Neutrophil (primary cell): Measurements from ENCODE around the gene MAPK8IP3.

Experiments
- H3K27ac ChIP-seq: fragments of 200-600 bp; sonication (generic); 2 replicates; pipeline ENCODE4 v1.5.1; 2016; ENCODE audit warnings: mild to moderate bottlenecking, moderate library complexity
- H3K27me3 ChIP-seq: fragments of 200-600 bp; sonication (generic); 2 replicates; pipeline ENCODE4 v1.6.0; 2016; ENCODE audit warnings: mild to moderate bottlenecking
- H3K36me3 ChIP-seq: fragments of 200-600 bp; sonication (generic); 2 replicates; pipeline ENCODE4 v1.5.1; 2017
- H3K4me1 ChIP-seq, 2 experiments: fragments of 200-600 bp in 1 of 2; sonication (generic) in 1 of 2; 1 replicate in 1 of 2; 2 replicates in 1 of 2; pipeline versions ENCODE4 v1.5.1 to v1.6.1; 2013 to 2016; ENCODE audit warnings: low read depth in 1 of 2, low read length in 1 of 2, mild to moderate bottlenecking in 1 of 2, moderate library complexity in 1 of 2; ENCODE audit not compliant: control insufficient read depth in 1 of 2, insufficient read depth in 1 of 2
- H3K4me3 ChIP-seq, 2 experiments: fragments of 200-600 bp in 1 of 2; sonication (generic) in 1 of 2; 1 replicate in 1 of 2; 2 replicates in 1 of 2; pipeline ENCODE4 v1.5.1; 2013 to 2016; ENCODE audit warnings: low read depth in 1 of 2, low read length in 1 of 2, mild to moderate bottlenecking in 1 of 2, moderate library complexity in 1 of 2
- H3K9me3 ChIP-seq: fragments of 200-600 bp; sonication (generic); 2 replicates; pipeline ENCODE4 v1.5.1; 2016
- TF ChIP-seq, protein P1 (sequence below): fragments of 200-600 bp; sonication (generic); IDR thresholded peaks from 2 replicates; pipeline ENCODE4 v1.5.1; 2016; ENCODE audit warnings: antibody characterized with exemption

Gene MAPK8IP3

GRCh38 chr16:1762879-1763520 lies 57.0 kb downstream of the MAPK8IP3 start:
- no peak overlapping the region for H3K27ac ChIP-seq
- TF ChIP-seq, protein P1, sequence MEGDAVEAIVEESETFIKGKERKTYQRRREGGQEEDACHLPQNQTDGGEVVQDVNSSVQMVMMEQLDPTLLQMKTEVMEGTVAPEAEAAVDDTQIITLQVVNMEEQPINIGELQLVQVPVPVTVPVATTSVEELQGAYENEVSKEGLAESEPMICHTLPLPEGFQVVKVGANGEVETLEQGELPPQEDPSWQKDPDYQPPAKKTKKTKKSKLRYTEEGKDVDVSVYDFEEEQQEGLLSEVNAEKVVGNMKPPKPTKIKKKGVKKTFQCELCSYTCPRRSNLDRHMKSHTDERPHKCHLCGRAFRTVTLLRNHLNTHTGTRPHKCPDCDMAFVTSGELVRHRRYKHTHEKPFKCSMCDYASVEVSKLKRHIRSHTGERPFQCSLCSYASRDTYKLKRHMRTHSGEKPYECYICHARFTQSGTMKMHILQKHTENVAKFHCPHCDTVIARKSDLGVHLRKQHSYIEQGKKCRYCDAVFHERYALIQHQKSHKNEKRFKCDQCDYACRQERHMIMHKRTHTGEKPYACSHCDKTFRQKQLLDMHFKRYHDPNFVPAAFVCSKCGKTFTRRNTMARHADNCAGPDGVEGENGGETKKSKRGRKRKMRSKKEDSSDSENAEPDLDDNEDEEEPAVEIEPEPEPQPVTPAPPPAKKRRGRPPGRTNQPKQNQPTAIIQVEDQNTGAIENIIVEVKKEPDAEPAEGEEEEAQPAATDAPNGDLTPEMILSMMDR: no peak
- H3K27me3 ChIP-seq: no peaks in the 10 kb centered on the region
- no peak overlapping the region for H3K4me3 ChIP-seq
- no peaks in the 10 kb centered on the region for H3K9me3 ChIP-seq
- peaks cover 98% of the 10 kb centered on the region for H3K36me3 ChIP-seq
- no peaks in the 10 kb centered on the region for H3K4me1 ChIP-seq

DNA sequence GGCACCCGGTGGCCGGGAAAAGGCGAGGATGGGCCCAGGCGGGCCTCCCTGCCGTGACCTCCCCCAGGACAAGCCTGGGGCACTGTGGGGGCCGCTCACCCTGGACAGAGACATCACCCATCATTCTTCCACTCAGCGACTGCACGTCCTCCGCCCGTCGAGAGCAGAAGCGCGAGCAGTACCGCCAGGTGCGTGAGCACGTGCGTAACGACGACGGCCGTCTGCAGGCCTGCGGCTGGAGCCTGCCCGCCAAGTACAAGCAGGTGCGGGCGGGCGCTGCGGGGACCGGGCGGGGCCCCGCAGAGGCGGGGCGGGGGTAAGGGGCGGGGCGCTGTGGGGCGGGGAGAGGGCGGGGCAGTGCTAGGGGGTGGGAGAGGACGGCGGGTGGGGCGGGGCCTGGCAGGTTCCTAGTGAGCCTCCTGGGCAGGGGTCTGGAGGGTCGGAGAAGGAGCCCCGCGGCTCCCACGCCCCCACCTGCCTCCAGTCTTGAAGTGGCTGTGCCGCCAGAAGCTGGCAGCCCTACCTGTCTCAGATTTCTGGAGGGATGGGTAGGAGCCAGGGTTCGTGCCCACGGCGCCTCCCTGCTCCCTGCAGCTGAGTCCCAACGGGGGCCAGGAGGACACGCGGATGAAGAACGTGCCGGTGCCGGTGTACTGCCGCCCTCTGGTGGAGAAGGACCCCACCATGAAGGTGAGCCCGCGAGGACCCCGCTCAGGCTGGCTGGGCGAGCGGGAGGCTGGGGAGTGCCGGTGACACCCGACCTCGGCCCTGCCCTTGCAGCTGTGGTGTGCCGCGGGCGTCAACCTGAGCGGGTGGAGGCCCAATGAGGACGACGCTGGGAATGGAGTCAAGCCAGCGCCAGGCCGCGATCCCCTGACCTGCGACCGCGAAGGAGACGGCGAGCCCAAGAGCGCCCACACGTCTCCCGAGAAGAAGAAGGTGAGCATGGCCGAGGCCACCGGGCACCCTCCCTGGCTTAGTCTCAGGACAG lies 57.8 kb downstream of the MAPK8IP3 start:
- TF ChIP-seq, protein P1: no peak
- H3K4me1 ChIP-seq: no peaks in the 10 kb centered on the region
- H3K27me3 ChIP-seq: no peaks in the 10 kb centered on the region
- no peak overlapping the region for H3K4me3 ChIP-seq
- no peak overlapping the region for H3K27ac ChIP-seq
- no peaks in the 10 kb centered on the region for H3K9me3 ChIP-seq
- peaks cover 98% of the 10 kb centered on the region for H3K36me3 ChIP-seq

DNA sequence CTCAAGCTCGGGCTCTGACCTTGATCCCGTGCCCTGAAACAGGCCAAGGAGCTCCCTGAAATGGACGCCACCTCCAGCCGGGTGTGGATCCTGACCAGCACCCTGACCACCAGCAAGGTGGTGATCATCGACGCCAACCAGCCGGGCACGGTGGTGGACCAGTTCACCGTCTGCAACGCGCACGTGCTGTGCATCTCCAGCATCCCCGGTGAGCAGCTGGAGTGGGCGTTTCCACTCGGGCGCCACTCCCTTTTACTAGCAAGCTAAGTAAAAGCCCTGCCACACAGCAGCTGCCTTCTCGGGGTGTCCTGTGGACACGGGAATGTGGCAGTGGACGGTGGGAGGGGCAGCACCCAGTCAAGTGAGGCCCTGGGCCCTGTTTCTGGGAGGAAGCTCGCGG lies 59.0 kb downstream of the MAPK8IP3 start:
- no peaks in the 10 kb centered on the region for H3K27me3 ChIP-seq
- peaks cover 96% of the 10 kb centered on the region for H3K36me3 ChIP-seq
- no peak overlapping the region for H3K4me3 ChIP-seq
- H3K9me3 ChIP-seq: no peaks in the 10 kb centered on the region
- no peak overlapping the region for H3K27ac ChIP-seq
- H3K4me1 ChIP-seq: peaks cover 0 to 2% of the 10 kb centered on the region in 2 experiments
- TF ChIP-seq, protein P1: no peak

GRCh38 chr16:1765826-1766225 lies 59.8 kb downstream of the MAPK8IP3 start:
- H3K4me3 ChIP-seq: no peak overlapping the region
- peaks cover 7% of the 10 kb centered on the region for H3K27me3 ChIP-seq
- H3K4me1 ChIP-seq: peaks cover 8 to 9% of the 10 kb centered on the region in 2 experiments
- peaks cover 88% of the 10 kb centered on the region for H3K36me3 ChIP-seq
- TF ChIP-seq, protein P1: no peak
- H3K9me3 ChIP-seq: no peaks in the 10 kb centered on the region
- no peak overlapping the region for H3K27ac ChIP-seq

- H3K4me1 ChIP-seq: peaks cover 9 to 13% of the 10 kb centered on the region in 2 experiments
- no peak overlapping the region for H3K27ac ChIP-seq
- peaks cover 84% of the 10 kb centered on the region for H3K36me3 ChIP-seq
- no peaks in the 10 kb centered on the region for H3K9me3 ChIP-seq
- H3K4me3 ChIP-seq: no peak overlapping the region
- peaks cover 8% of the 10 kb centered on the region for H3K27me3 ChIP-seq
- TF ChIP-seq, protein P1: no peak
Observed at GRCh38 chr16:1766231-1766630, 60.2 kb downstream of the MAPK8IP3 start.
